Immature natural killer cell (primary cell): Measurements from ENCODE around the gene THAP2. TPM values are rescaled to one million over a fixed set of nuclear protein-coding genes. Genes with fewer than 3 reads are reported as not detected.
"Not testable (repeated sequence)": the region's sequence is repeated elsewhere in the genome, so short reads cannot be mapped to it uniquely, and the experiment has no call there.

Experiments
- DNase-seq, 3 donors: peaks; one replicate each; pipeline ENCODE4 v3.0.0; 2022; ENCODE audit warnings: mixed read lengths in 1 of 3
- H3K27ac Mint-ChIP-seq, 6 donors: one replicate each; pipeline ENCODE4 v1.8.0; 2020; ENCODE audit warnings: mixed read lengths in 6 of 6, mild to moderate bottlenecking in 5 of 6, inconsistent platforms in 4 of 6, moderate library complexity in 3 of 6
- H3K27me3 Mint-ChIP-seq, 3 donors: one replicate each; pipeline ENCODE4 v1.8.0; 2020 to 2021; ENCODE audit warnings: low read depth in 3 of 3, mild to moderate bottlenecking in 3 of 3, mixed read lengths in 3 of 3, moderate library complexity in 3 of 3, inconsistent platforms in 1 of 3
- H3K36me3 Mint-ChIP-seq, 3 donors: one replicate each; pipeline ENCODE4 v1.8.0; 2020; ENCODE audit warnings: mixed read lengths in 3 of 3, inconsistent platforms in 2 of 3, mild to moderate bottlenecking in 2 of 3
- H3K4me1 Mint-ChIP-seq, 2 donors: one replicate each; pipeline ENCODE4 v1.8.0; 2020; ENCODE audit warnings: inconsistent platforms in 2 of 2, mild to moderate bottlenecking in 2 of 2, mixed read lengths in 2 of 2, moderate library complexity in 1 of 2
- H3K4me3 Mint-ChIP-seq, 5 donors: one replicate each; pipeline ENCODE4 v1.8.0; 2020; ENCODE audit warnings: mild to moderate bottlenecking in 5 of 5, mixed read lengths in 5 of 5, inconsistent platforms in 3 of 5, moderate library complexity in 3 of 5
- H3K9me3 Mint-ChIP-seq, 6 donors: one replicate each; pipeline ENCODE4 v1.8.0; 2020; ENCODE audit warnings: mild to moderate bottlenecking in 6 of 6, mixed read lengths in 6 of 6, inconsistent platforms in 4 of 6, moderate library complexity in 3 of 6
- polyA plus RNA-seq, 3 donors: library from polyadenylated mRNA; unstranded; fragments of 300-500 nt; fragmentation: Illumina TruSeq; gene quantifications; one replicate each; pipeline ENCODE4 v1.2.3, GENCODE V29; 2021

The THAP2 gene
- polyA plus RNA-seq, 3 donors from 2014 or later, result 2.1 to 7.4 (median 5.9) TPM

DNA sequence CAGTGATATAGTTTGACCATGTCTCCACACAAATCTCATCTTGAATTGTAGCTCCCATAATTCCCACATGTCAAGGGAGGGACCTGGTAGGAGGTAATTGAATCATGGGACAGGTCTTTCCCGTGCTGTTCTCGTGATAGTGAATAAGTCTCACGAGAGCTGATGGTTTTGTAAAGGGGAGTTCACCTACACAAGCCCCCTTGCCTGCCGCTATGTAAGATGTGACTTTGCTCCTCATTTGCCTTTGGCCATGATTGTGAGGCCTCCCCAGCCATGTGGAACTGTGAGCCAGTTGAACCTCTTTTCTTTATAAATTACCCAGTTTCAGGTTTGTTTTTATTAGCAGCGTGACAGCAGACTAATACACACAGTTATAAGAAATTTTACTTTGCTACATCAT is 29.6 kb downstream of the THAP2 start:
- H3K9me3 Mint-ChIP-seq, H3K27me3 Mint-ChIP-seq, H3K4me3 Mint-ChIP-seq, DNase-seq: not testable (repeated sequence)
- Mint-ChIP-seq H3K36me3 (peaks cover 12 to 21% (median 15%) of the 10 kb centered on the region in 3 donors), H3K27ac (peak overlapping the region in 1 of 6 donors; percentile 43), H3K4me1 (peaks cover 5 to 25% of the 10 kb centered on the region in 2 donors)

DNA sequence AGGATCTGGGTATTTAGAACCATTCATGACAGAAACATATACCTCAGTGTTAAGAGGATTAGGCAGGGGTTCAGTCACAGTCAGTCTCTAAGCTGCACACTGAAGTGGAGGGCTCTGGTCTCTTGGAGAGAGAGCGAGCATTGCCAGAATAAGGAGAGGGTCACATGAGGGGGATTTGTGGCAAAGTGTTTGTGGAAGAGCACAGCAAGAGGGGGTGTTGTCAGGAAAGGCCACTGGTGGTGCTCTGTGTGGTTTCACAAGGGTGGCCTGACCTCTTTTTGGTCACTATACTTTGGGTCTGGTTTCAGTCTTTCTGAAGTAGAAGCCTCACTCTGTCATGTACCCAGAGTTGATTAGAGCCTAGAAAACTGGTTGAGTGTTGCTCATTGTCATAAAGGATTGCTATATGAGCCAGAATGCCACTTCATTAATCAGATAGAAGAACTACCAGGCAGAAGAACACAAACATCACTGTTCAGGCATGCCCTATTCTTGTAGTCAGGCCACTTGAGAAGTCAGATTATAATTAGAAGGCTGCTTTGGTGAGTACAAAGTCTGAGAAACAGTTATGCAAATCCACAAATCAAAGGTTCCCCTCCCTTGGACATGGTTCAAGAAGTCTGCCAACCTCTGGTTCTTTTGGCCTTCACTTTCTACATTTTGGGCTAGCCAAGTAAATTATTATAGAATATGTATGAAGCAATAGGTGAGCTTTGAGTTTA is 30.2 kb downstream of the THAP2 start:
- Mint-ChIP-seq H3K4me1 (peaks cover 4 to 19% of the 10 kb centered on the region in 2 donors), H3K9me3 (no peaks in the 10 kb centered on the region), H3K4me3 (no peak overlapping the region), H3K27me3 (no peaks in the 10 kb centered on the region), H3K36me3 (peaks cover 16 to 27% (median 21%) of the 10 kb centered on the region in 3 donors), H3K27ac (peak overlapping the region in 1 of 6 donors; percentile 43)
- DNase-seq, result no peak

DNA sequence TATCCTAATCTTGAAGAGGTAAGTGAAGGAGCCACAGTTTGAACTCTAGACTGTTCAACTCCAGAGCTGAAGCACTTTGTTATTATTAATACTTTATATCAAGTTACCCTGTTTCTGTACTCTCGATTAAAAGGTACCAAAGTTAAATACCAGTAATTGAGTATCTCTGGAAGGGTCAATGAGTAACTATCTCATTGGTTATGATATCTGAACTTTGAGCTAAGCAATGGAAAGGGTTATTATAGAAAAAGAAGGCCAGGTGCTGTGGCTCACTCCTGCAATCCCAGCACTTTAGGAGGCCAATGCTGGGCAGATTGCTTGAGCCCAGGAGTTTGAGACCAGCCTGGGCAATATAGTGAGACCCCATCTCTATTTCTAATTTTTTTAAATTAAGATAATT is 31.7 kb downstream of the THAP2 start:
- Mint-ChIP-seq H3K9me3 (no peaks in the 10 kb centered on the region), H3K4me1 (peaks cover 1 to 16% of the 10 kb centered on the region in 2 donors), H3K27me3 (no peaks in the 10 kb centered on the region), H3K27ac (no peak overlapping the region), H3K36me3 (peaks cover 22 to 34% (median 31%) of the 10 kb centered on the region in 3 donors), H3K4me3 (no peak overlapping the region)
- no peak for DNase-seq

DNA sequence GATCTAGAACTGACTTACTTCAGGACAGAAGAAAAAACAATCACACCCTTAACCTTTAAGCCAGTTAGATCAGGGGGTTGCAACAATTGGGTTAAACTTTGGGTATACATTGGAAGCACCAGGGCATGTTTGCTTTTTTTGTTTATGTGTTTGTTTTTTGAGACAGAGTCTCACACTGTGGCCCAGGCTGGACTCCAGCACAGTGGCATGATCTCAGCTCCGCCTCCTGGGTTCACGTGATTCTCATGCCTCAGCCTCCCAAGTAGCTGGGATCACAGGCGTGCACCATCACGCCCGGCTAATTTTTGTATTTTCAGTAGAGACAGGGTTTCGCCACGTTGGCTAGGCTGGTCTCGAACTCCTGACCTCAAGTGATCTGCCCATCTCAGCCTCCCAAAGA is 38.1 kb downstream of the THAP2 start:
- peaks cover 31 to 41% (median 31%) of the 10 kb centered on the region in 3 donors for H3K36me3 Mint-ChIP-seq
- H3K9me3 Mint-ChIP-seq, H3K4me1 Mint-ChIP-seq, H3K27ac Mint-ChIP-seq, DNase-seq, H3K4me3 Mint-ChIP-seq, H3K27me3 Mint-ChIP-seq: not testable (repeated sequence)

DNA sequence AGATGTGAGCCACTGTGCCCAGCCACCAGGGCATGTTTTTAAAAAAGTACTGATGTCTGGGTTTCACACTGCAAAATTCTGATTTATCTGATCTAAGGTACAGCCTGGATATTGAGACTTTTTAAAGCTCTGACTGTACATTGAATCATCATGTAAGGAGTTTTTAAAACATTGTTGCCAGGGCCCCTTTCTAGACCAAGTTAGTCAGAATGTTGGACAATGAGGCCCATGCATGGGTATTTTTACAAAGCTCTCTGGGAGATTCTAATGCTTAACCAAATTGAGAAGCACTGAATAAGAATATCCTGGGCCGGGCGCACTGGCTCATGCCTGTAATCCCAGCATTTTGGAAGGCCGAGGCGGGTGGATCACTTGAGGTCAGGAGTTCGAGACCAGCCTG is 38.5 kb downstream of the THAP2 start:
- no peak overlapping the region for H3K4me3 Mint-ChIP-seq
- no peaks in the 10 kb centered on the region for H3K27me3 Mint-ChIP-seq
- no peaks in the 10 kb centered on the region for H3K9me3 Mint-ChIP-seq
- H3K4me1 Mint-ChIP-seq, result no peaks in the 10 kb centered on the region
- peaks cover 29 to 37% (median 30%) of the 10 kb centered on the region in 3 donors for H3K36me3 Mint-ChIP-seq
- DNase-seq, result no peak
- no peak overlapping the region for H3K27ac Mint-ChIP-seq

DNA sequence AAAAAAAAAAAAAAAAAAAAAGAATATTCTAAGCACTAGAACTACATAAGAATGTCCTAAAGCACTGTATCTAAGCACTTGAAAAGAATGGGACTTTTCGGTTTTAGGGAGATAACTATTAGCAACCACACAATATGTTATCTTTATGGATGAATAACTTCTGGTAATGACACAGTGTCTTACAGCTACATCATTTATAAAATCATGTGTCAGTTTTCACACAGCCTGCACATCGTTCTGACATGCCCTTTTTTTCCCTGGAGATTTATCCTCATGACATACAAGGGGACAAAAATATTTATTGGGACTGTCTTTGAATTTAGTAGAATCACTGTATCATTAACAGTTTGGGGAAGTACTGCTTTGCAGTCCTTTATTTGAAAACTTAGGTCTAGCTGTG is 39.1 kb downstream of the THAP2 start:
- DNase-seq, result no peak
- no peaks in the 10 kb centered on the region for H3K4me1 Mint-ChIP-seq
- H3K9me3 Mint-ChIP-seq, result no peaks in the 10 kb centered on the region
- H3K36me3 Mint-ChIP-seq, result peaks cover 24 to 34% (median 26%) of the 10 kb centered on the region in 3 donors
- no peaks in the 10 kb centered on the region for H3K27me3 Mint-ChIP-seq
- H3K4me3 Mint-ChIP-seq, result no peak overlapping the region
- no peak overlapping the region for H3K27ac Mint-ChIP-seq

DNA sequence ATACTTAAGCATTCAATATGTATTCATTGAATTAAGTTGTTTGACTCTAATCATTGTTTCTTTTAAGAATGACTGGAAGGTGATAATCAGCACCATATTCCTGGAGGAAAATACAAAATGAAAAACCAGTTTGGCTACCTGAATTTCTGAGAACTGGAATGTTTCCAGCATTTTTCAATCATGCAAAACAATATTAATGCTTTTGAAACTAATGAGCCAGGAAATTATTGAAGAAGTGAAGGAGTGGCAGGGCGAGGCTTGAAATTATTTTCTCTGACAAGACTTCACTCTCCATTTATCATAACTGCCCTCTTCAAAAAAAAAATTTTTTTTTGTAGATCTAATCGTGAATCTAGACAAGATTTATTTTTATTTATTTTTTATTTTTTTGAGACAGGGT is 40.8 kb downstream of the THAP2 start:
- Mint-ChIP-seq H3K27me3 (no peaks in the 10 kb centered on the region), H3K4me3 (no peak overlapping the region), H3K36me3 (peaks cover 9 to 24% (median 24%) of the 10 kb centered on the region in 3 donors), H3K27ac (no peak overlapping the region), H3K4me1 (no peaks in the 10 kb centered on the region), H3K9me3 (no peaks in the 10 kb centered on the region)
- no peak for DNase-seq

DNA sequence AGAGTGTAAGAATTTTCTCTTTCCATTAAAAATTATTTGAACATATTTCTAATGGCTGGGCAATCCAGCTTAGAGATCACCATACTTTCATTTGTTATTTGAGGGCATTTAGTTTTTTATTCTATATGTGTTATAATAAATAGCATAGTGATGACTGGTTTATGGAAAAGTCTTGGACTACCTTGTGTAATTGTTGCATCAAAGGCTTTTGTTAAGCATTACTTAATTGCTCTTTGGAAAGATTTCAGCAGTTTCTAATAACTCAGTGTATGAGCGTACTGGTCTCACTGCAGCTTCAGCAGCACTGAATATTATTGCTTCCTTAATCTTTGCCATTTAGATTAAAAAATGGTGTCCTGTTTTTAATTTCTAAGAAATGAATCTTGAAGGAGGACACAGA is 44.6 kb downstream of the THAP2 start:
- Mint-ChIP-seq H3K9me3 (peaks cover 12 to 21% (median 18%) of the 10 kb centered on the region in 6 donors), H3K4me3 (no peak overlapping the region), H3K27me3 (peaks cover 0 to 3% (median 0%) of the 10 kb centered on the region in 3 donors), H3K36me3 (peaks cover 9 to 22% (median 18%) of the 10 kb centered on the region in 3 donors), H3K4me1 (no peaks in the 10 kb centered on the region), H3K27ac (no peak overlapping the region)
- no peak for DNase-seq

DNA sequence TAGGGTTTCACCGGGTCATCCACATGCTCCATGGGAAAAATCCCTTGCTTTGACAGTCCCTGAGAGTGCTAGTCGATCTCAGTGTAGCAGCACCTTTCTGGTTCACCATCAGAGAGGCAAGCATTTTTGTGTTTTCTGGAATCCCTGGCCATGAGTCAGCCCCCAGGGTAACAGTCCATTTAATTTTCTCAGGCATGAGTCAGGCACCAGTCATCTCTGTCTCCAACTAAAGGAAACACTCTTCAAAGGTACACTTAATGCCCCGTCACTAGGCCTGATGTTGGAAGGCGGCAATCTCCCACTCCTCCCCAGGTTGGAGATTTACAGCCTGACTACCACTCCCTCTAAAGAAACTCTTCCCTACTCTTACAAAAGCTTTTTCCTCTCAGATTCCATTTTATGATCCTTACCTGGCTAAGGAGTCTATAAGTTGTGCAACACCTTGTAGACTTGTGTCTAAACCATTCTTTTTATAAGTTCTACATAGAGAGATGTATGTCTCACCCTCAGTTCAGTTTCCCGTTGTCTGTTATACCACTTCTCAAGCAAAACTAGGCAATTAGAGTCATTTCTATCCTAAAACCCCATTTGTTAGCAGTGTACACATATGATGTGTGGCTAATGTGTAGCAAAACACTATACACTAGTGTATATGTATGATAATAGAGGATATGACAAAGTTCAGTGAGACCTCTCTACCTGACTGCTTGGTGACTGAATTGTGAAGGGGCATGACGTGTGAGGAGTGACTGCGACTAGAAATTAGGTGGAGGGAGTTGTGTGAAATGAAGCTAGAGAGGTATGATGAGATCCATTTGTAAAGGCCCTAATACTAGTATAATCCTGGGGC is 46.4 kb downstream of the THAP2 start:
- peaks cover 0 to 5% (median 0%) of the 10 kb centered on the region in 3 donors for H3K27me3 Mint-ChIP-seq

DNA sequence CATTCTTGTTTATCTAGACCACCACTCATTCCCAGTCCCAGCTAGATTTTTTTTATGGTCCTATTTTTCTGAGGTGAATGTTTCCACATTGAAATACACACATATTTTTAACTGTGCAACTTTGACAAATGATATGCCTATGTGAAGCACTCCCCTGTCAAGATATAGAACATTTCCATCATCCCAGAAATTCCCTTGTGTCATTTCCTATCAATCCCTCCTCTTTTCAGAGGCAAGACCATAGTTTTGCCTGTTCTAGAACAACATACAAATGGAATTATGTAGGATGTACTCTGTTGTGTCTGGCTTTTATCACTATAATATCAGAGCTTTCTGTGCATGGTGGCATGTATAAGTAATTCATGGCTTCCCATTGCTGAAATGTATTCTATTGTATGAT is 54.5 kb downstream of the THAP2 start:
- peaks cover 0 to 7% (median 6%) of the 10 kb centered on the region in 3 donors for H3K27me3 Mint-ChIP-seq
- no peak overlapping the region for H3K27ac Mint-ChIP-seq
- H3K4me1 Mint-ChIP-seq, result no peaks in the 10 kb centered on the region
- DNase-seq, result no peak
- no peak overlapping the region for H3K4me3 Mint-ChIP-seq
- peaks cover 0 to 4% (median 3%) of the 10 kb centered on the region in 3 donors for H3K36me3 Mint-ChIP-seq
- H3K9me3 Mint-ChIP-seq, result peaks cover 5 to 26% (median 15%) of the 10 kb centered on the region in 6 donors

More for the DNA sequence above, 46.4 kb downstream of the THAP2 start:
- no peak overlapping the region for H3K4me3 Mint-ChIP-seq
- H3K36me3 Mint-ChIP-seq, result peaks cover 9 to 22% (median 16%) of the 10 kb centered on the region in 3 donors
- H3K27ac Mint-ChIP-seq, result no peak overlapping the region
- no peaks in the 10 kb centered on the region for H3K4me1 Mint-ChIP-seq
- peaks cover 17 to 38% (median 29%) of the 10 kb centered on the region in 6 donors for H3K9me3 Mint-ChIP-seq
- DNase-seq, result no peak

DNA sequence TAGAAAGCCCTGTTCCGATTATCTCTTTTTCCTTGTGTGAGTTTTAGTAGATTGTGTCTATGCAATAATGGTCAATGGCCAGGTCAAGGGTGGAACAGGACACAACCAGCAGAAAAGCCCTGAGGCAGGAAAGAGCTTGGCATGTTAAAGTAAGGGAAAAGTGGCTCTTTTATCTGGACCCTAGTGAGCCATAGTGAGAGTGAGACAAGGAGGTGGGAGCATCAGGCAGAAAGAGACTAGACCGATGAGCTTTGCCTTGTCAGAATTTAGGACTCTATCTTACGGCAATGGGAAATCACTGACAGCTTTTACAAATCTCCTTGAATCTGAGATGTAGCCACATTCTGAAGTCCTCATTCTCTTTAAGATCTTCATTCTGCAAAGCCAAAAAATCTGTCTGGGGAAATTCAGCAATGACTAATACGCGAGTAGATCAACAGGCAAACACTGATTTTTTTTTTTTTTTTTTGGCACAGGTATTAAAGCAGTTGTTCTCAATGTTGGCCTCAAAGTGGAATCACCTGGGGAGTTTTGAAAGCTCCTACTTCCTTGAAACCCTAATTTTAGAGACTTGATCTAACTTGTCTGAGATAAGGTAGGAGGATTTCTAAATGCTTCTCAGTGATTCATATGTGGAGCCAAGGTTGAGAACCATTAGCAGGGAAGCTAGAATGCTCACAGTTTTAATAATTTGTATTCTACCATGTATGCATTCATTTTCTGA is 55.7 kb downstream of the THAP2 start:
- DNase-seq, result no peak
- Mint-ChIP-seq H3K27ac (no peak overlapping the region), H3K4me1 (no peaks in the 10 kb centered on the region), H3K4me3 (no peak overlapping the region), H3K36me3 (peaks cover 0 to 4% (median 3%) of the 10 kb centered on the region in 3 donors), H3K27me3 (peaks cover 0 to 7% (median 6%) of the 10 kb centered on the region in 3 donors), H3K9me3 (peaks cover 0 to 14% (median 8%) of the 10 kb centered on the region in 6 donors)

DNA sequence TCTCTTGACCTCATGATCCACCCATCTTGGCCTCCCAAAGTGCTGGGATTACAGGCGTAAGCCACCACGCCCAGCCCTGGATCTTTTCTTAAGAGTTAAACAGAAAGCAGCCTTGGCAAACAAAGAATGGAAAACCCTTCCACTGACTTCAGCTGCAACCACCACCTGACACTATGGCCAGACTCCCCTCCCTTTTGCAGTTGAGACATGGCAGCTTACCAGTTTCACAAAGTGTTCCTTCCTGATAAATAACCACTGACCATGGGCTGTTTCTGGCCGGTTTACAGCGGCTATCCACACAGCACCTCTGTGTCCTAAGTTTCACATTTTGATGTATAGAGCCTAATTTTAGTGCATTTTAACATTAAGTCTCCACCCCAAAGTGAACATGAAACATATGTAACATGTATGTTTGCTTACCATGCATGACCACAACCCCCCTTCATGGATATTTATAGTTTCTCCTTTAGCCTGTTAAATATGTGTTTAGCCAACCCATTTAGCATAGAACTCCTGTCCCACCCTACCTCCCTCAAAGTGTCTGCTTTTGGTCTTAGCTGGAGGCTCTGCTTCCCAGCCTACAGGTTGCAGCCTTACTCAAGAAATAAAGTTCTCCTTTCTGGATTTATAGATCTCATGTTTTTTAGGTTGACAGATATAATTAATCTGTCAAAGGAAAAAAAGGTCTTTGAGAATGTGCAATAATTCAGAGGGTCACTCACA is 57.8 kb downstream of the THAP2 start:
- H3K4me1 Mint-ChIP-seq, result no peaks in the 10 kb centered on the region
- H3K9me3 Mint-ChIP-seq, result no peaks in the 10 kb centered on the region
- H3K36me3 Mint-ChIP-seq, result no peaks in the 10 kb centered on the region
- no peak for DNase-seq
- H3K27me3 Mint-ChIP-seq, result peaks cover 0 to 10% (median 2%) of the 10 kb centered on the region in 3 donors
- no peak overlapping the region for H3K4me3 Mint-ChIP-seq
- no peak overlapping the region for H3K27ac Mint-ChIP-seq

DNA sequence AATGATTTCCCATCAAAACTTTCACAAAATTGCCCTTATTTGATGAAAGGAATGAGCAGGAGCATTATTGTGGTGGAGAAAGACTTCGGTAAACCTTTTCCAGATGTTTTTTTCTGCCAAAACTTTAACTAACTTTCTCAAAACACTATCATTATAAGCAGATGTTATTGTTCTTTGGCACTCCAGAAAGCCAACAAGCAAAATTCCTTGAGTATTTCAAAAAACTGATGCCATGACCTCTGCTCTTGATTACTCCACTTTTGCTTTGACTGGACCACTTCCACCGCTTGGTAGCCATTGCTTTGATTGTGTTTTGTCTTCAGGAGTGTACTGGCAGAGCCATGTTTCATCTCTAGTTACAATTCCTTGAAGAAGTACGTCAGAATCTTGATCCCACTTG is 60.9 kb downstream of the THAP2 start:
- H3K4me3 Mint-ChIP-seq, result no peak overlapping the region
- H3K36me3 Mint-ChIP-seq, result no peaks in the 10 kb centered on the region
- H3K27ac Mint-ChIP-seq, result no peak overlapping the region
- DNase-seq, result no peak
- H3K9me3 Mint-ChIP-seq, result no peaks in the 10 kb centered on the region
- H3K27me3 Mint-ChIP-seq, result peaks cover 0 to 9% (median 0%) of the 10 kb centered on the region in 3 donors
- no peaks in the 10 kb centered on the region for H3K4me1 Mint-ChIP-seq
